H9 (cell line): Measurements from ENCODE around the gene ARFGEF2. TPM values are rescaled to one million over a fixed set of nuclear protein-coding genes. Genes with fewer than 3 reads are reported as not detected.

Experiments used
- DNase-seq: peaks from one replicate; pipeline ENCODE4 v3.0.0-alpha.2; 2017
- H2AFZ ChIP-seq: one replicate; pipeline ENCODE4 v1.6.1; 2013; ENCODE audit warnings: mild to moderate bottlenecking, low read length, control low read depth, moderate library complexity
- H2AK5ac ChIP-seq: 2 replicates; pipeline ENCODE4 v1.6.1; 2013; ENCODE audit warnings: low read length, control low read depth, mixed read lengths; ENCODE audit not compliant: insufficient read length
- H2BK120ac ChIP-seq: one replicate; pipeline ENCODE4 v1.6.1; 2013; ENCODE audit warnings: low read depth, mild to moderate bottlenecking, low read length, control low read depth, inconsistent platforms; ENCODE audit not compliant: poor library complexity, severe bottlenecking
- H2BK12ac ChIP-seq: 2 replicates; pipeline ENCODE4 v1.6.1; 2013; ENCODE audit warnings: low read length, control low read depth, mixed read lengths, low read depth; ENCODE audit not compliant: insufficient read length
- H2BK15ac ChIP-seq: 2 replicates; pipeline ENCODE4 v1.6.1; 2013; ENCODE audit warnings: low read depth, low read length, control low read depth
- H2BK20ac ChIP-seq: one replicate; pipeline ENCODE4 v1.6.1; 2013; ENCODE audit warnings: low read depth, mild to moderate bottlenecking, low read length, control low read depth, inconsistent platforms; ENCODE audit not compliant: poor library complexity, severe bottlenecking
- H2BK5ac ChIP-seq: 2 replicates; pipeline ENCODE4 v1.6.1; 2013; ENCODE audit warnings: low read length, control low read depth, mixed read lengths; ENCODE audit not compliant: insufficient read length
- H3K14ac ChIP-seq: 2 replicates; pipeline ENCODE4 v1.6.1; 2013; ENCODE audit warnings: low read length, control low read depth; ENCODE audit not compliant: insufficient read depth
- H3K18ac ChIP-seq: 2 replicates; pipeline ENCODE4 v1.6.1; 2013; ENCODE audit warnings: low read depth, mild to moderate bottlenecking, mixed read lengths, low read length, control low read depth; ENCODE audit not compliant: insufficient read length
- H3K23ac ChIP-seq: 2 replicates; pipeline ENCODE4 v1.6.1; 2013; ENCODE audit warnings: low read length, control low read depth, mixed read lengths, low read depth; ENCODE audit not compliant: insufficient read length
- H3K23me2 ChIP-seq: 2 replicates; pipeline ENCODE4 v1.6.1; 2013; ENCODE audit warnings: low read depth, mild to moderate bottlenecking, mixed read lengths, low read length, control low read depth; ENCODE audit not compliant: insufficient read length, poor library complexity, severe bottlenecking
- H3K27ac ChIP-seq: 2 replicates; pipeline ENCODE4 v1.5.1; 2013; ENCODE audit warnings: low read length, control low read depth, mixed read lengths, low read depth; ENCODE audit not compliant: insufficient read length
- H3K27me3 ChIP-seq: 2 replicates; pipeline ENCODE4 v1.6.1; 2013; ENCODE audit warnings: low read length, control low read depth, inconsistent platforms; ENCODE audit not compliant: insufficient read depth
- H3K4ac ChIP-seq: 2 replicates; pipeline ENCODE4 v1.6.1; 2013; ENCODE audit warnings: low read depth, mild to moderate bottlenecking, control low read depth, inconsistent platforms, low read length, moderate library complexity
- H3K4me1 ChIP-seq: 2 replicates; pipeline ENCODE4 v1.6.1; 2013; ENCODE audit warnings: low read length, control low read depth, inconsistent platforms; ENCODE audit not compliant: insufficient read depth
- H3K4me2 ChIP-seq: 2 replicates; pipeline ENCODE4 v1.6.1; 2013; ENCODE audit warnings: low read length, control low read depth, mixed read lengths; ENCODE audit not compliant: insufficient read length, insufficient read depth
- H3K56ac ChIP-seq: 2 replicates; pipeline ENCODE4 v1.6.1; 2013; ENCODE audit warnings: low read depth, mild to moderate bottlenecking, mixed read lengths, low read length, control low read depth; ENCODE audit not compliant: insufficient read length
- H3K79me1 ChIP-seq: 2 replicates; pipeline ENCODE4 v1.6.1; 2013; ENCODE audit warnings: low read depth, mild to moderate bottlenecking, moderate library complexity, low read length, control low read depth, inconsistent platforms; ENCODE audit not compliant: insufficient read depth, poor library complexity, severe bottlenecking
- H3K79me2 ChIP-seq: 2 replicates; pipeline ENCODE4 v1.6.1; 2013; ENCODE audit warnings: low read length, control low read depth, inconsistent platforms; ENCODE audit not compliant: insufficient read depth
- H3K9ac ChIP-seq: 2 replicates; pipeline ENCODE4 v1.6.1; 2013; ENCODE audit warnings: low read length, control low read depth, mixed read lengths; ENCODE audit not compliant: insufficient read length; ENCODE audit errors: extremely low read depth
- H3K9me3 ChIP-seq: one replicate; pipeline ENCODE4 v1.6.1; 2013; ENCODE audit warnings: low read depth, low read length, inconsistent platforms; ENCODE audit not compliant: control insufficient read depth
- H3T11ph ChIP-seq: one replicate; pipeline ENCODE4 v1.6.1; 2013; ENCODE audit warnings: mild to moderate bottlenecking, low read length, control low read depth, inconsistent platforms
- H4K20me1 ChIP-seq: one replicate; pipeline ENCODE4 v1.6.1; 2013; ENCODE audit not compliant: control insufficient read depth, insufficient read length, insufficient read depth
- H4K5ac ChIP-seq: 2 replicates; pipeline ENCODE4 v1.6.1; 2013; ENCODE audit warnings: low read depth, mild to moderate bottlenecking, mixed read lengths, low read length, control low read depth; ENCODE audit not compliant: insufficient read length
- H4K8ac ChIP-seq: replicated peaks from 2 replicates; pipeline ENCODE4 v1.6.1; 2013; ENCODE audit warnings: low read length, control low read depth, mixed read lengths, low read depth; ENCODE audit not compliant: insufficient read length
- H4K91ac ChIP-seq: 2 replicates; pipeline ENCODE4 v1.6.1; 2013; ENCODE audit warnings: low read depth, mild to moderate bottlenecking, moderate library complexity, mixed read lengths, low read length, control low read depth; ENCODE audit not compliant: insufficient read length
- H3K27ac Mint-ChIP-seq, 3 experiments: 2 replicates in 2 of 3; 3 replicates in 1 of 3; pipeline ENCODE4 v1.8.0; 2020 to 2021; ENCODE audit warnings: mixed read lengths in 3 of 3, mild to moderate bottlenecking in 1 of 3, moderate library complexity in 1 of 3
- H3K27me3 Mint-ChIP-seq: 2 replicates; pipeline ENCODE4 v1.8.0; 2021; ENCODE audit warnings: low read depth, mild to moderate bottlenecking, moderate library complexity, mixed read lengths
- H3K36me3 Mint-ChIP-seq, 3 experiments: 2 replicates in 2 of 3; 3 replicates in 1 of 3; pipeline ENCODE4 v1.8.0; 2020 to 2021; ENCODE audit warnings: low read depth in 3 of 3, mixed read lengths in 3 of 3; ENCODE audit not compliant: insufficient read depth in 1 of 3
- H3K4me1 Mint-ChIP-seq, 2 experiments: 2 replicates each; pipeline ENCODE4 v1.8.0; 2020; ENCODE audit warnings: mixed read lengths in 2 of 2
- H3K4me3 Mint-ChIP-seq, 2 experiments: 2 replicates in 1 of 2; 3 replicates in 1 of 2; pipeline ENCODE4 v1.8.0; 2020 to 2021; ENCODE audit warnings: mild to moderate bottlenecking in 2 of 2, mixed read lengths in 2 of 2, moderate library complexity in 1 of 2
- H3K9me3 Mint-ChIP-seq, 2 experiments: 2 replicates in 1 of 2; 3 replicates in 1 of 2; pipeline ENCODE4 v1.8.0; 2020; ENCODE audit warnings: mild to moderate bottlenecking in 2 of 2, mixed read lengths in 2 of 2, moderate library complexity in 1 of 2
- CTCF ChIP-seq: fragments of 200-600 bp; sonication (generic); conservative IDR thresholded peaks from 3 replicates; pipeline ENCODE4 v1.8.0; 2021; ENCODE audit warnings: antibody characterized with exemption, mild to moderate bottlenecking
- WGBS: extraction: QIAGEN DNeasy Blood & Tissue Kit; methylation state at CpG from one replicate; pipeline ENCODE4 v1.1.7; 2013; ENCODE audit warnings: missing lambda C conversion rate, low lambda C conversion rate, mixed read lengths; ENCODE audit not compliant: insufficient read length; ENCODE audit errors: extremely low coverage; 5-methylcytosine and 5-hydroxymethylcytosine counted together
- total RNA-seq: library from RNA; stranded (reverse); gene quantifications from 2 replicates; pipeline ENCODE4 v1.2.1, GENCODE V29; 2021

Gene ARFGEF2
- total RNA-seq, 1 experiment from 2014 or later: 16.6 TPM

DNA sequence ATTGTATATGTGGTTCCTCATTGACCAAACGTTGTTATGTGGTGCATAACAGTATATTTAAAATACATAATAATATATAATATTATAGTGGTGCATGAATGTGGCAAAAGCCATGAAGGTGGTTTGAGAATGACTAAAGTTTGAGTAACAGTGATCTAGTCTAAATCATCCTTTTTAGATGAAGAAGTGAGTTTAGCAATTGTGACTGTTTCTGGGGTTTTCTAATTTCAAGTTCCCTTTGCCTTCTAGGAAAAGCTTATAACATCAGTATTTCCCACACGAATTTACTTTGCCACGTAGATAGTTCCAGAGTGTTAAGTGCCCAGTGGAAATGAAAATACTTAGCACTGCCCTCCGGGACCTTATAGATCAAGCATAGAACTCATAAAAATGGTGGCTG lies 40.9 kb downstream of the ARFGEF2 start:
- H3K36me3 Mint-ChIP-seq: peaks cover 0 to 26% (median 23%) of the 10 kb centered on the region in 3 experiments; a peak in 5 of 7 replicates
- H3T11ph ChIP-seq: no peak overlapping the region
- H3K27me3 Mint-ChIP-seq: no peaks in the 10 kb centered on the region
- H3K4me2 ChIP-seq: no peak overlapping the region
- TF ChIP-seq CTCF: no peak
- H2BK15ac ChIP-seq: no peak overlapping the region
- H4K91ac ChIP-seq: no peak overlapping the region
- no peak overlapping the region for H3K27ac Mint-ChIP-seq
- H3K27ac ChIP-seq: no peak overlapping the region
- no peak overlapping the region for H3K18ac ChIP-seq
- H2BK20ac ChIP-seq: no peak overlapping the region
- no peaks in the 10 kb centered on the region for H3K4me1 Mint-ChIP-seq
- no peak for DNase-seq
- H3K27me3 ChIP-seq: no peaks in the 10 kb centered on the region
- no peak overlapping the region for H4K8ac ChIP-seq
- no peaks in the 10 kb centered on the region for H3K9me3 ChIP-seq
- H3K9ac ChIP-seq: no peak overlapping the region
- no peak overlapping the region for H3K23ac ChIP-seq
- no peaks in the 10 kb centered on the region for H3K79me1 ChIP-seq
- no peaks in the 10 kb centered on the region for H3K23me2 ChIP-seq
- no peak overlapping the region for H2BK12ac ChIP-seq
- no peak overlapping the region for H3K56ac ChIP-seq
- no peak overlapping the region for H2AFZ ChIP-seq
- no CpG with 5 or more reads among the region's 4 CpGs for WGBS
- H3K79me2 ChIP-seq: no peaks in the 10 kb centered on the region
- no peaks in the 10 kb centered on the region for H4K20me1 ChIP-seq
- H2BK5ac ChIP-seq: no peak overlapping the region
- H2AK5ac ChIP-seq: no peak overlapping the region
- H2BK120ac ChIP-seq: no peak overlapping the region
- no peaks in the 10 kb centered on the region; a peak in 1 of 5 replicates for H3K9me3 Mint-ChIP-seq
- H3K4ac ChIP-seq: no peak overlapping the region
- no peak overlapping the region for H3K4me3 Mint-ChIP-seq
- no peak overlapping the region for H4K5ac ChIP-seq
- H3K4me1 ChIP-seq: no peaks in the 10 kb centered on the region
- no peak overlapping the region for H3K14ac ChIP-seq
